Measurements from ENCODE around the gene TM4SF5. TPM values are rescaled to one million over a fixed set of nuclear protein-coding genes. Genes with fewer than 3 reads are reported as not detected.

TM4SF5 gene
- total and polyA plus RNA-seq, 2 of the 8 experiments (the other 6 are each of a cell fraction or from before 2014, with no cell fraction given), result not detected

- Histone ChIP-seq H3K4me1 (replicated peaks in 1 of 4; ENCODE audit: control insufficient read depth in 3 of 4, insufficient read depth in 4 of 4, low read length in 3 of 4) (peaks cover 0 to 4% (median 3%) of the 10 kb centered on the region in 4 experiments; a peak in 5 of 7 replicates), H4K8ac (ENCODE audit: extremely low read depth, insufficient read depth, low read length) (no peak overlapping the region), H3K4ac (replicated peaks; ENCODE audit: insufficient read length, low read depth, low read length) (no peak overlapping the region), H3K36me3 (ENCODE audit: control insufficient read depth in 2 of 4, insufficient read depth in 4 of 4, low read length in 3 of 4) (no peaks in the 10 kb centered on the region; a peak in 1 of 8 replicates), H3K56ac (replicated peaks; ENCODE audit: insufficient read length, low read depth, low read length) (no peak overlapping the region), H2BK20ac (ENCODE audit: low read length) (no peak overlapping the region), H3K4me3 (ENCODE audit: extremely low read depth in 1 of 4, insufficient read depth in 2 of 4, low read depth in 3 of 4, low read length in 4 of 4) (no peak overlapping the region), H4K91ac (replicated peaks; ENCODE audit: insufficient read length, low read length) (no peak overlapping the region), H2AFZ (ENCODE audit: low read length) (no peak overlapping the region), H2BK12ac (ENCODE audit: low read depth, low read length) (no peak overlapping the region), H4K5ac (ENCODE audit: insufficient read length, low read depth, low read length) (no peak overlapping the region), H3K27me3 (replicated peaks in 1 of 4; ENCODE audit: control insufficient read depth in 3 of 4, extremely low read depth in 1 of 4, insufficient read depth in 3 of 4, low read length in 3 of 4) (peaks cover 20 to 45% (median 34%) of the 10 kb centered on the region in 4 experiments), H4K20me1 (replicated peaks in 1 of 2; ENCODE audit: control insufficient read depth in 1 of 2, insufficient read depth in 2 of 2, low read length in 2 of 2) (no peaks in the 10 kb centered on the region), H3K4me2 (ENCODE audit: insufficient read depth in 1 of 2, low read depth in 2 of 2, low read length in 2 of 2) (no peak overlapping the region), H3K9ac (replicated peaks in 1 of 4; ENCODE audit: extremely low read depth in 1 of 4, low read depth in 3 of 4, low read length in 3 of 4) (no peak overlapping the region), H3K18ac (ENCODE audit: extremely low read depth, low read length) (no peak overlapping the region), H3K79me2 (ENCODE audit: control insufficient read depth in 1 of 2, insufficient read depth in 2 of 2, low read length in 2 of 2) (no peaks in the 10 kb centered on the region), H3K23me2 (ENCODE audit: low read depth, low read length) (peaks cover 16% of the 10 kb centered on the region; the same call in 1 of the 2 replicates), H2AK5ac (ENCODE audit: low read depth, low read length) (0 out of 2 replicates have a peak overlapping the region, but pooled peaks have one; percentile 24), H3K23ac (ENCODE audit: insufficient read length) (no peak overlapping the region), H3K14ac (ENCODE audit: insufficient read length) (no peak overlapping the region), H2BK120ac (replicated peaks; ENCODE audit: low read depth, low read length) (no peak overlapping the region), H3K27ac (ENCODE audit: low read depth, low read length) (no peak overlapping the region), H3K79me1 (ENCODE audit: low read depth, low read length) (no peaks in the 10 kb centered on the region), H2BK5ac (ENCODE audit: low read depth, low read length) (no peak overlapping the region), H2BK15ac (ENCODE audit: low read length) (no peak overlapping the region), H3K9me3 (ENCODE audit: insufficient read depth in 2 of 2, low read depth in 1 of 2, low read length in 1 of 2) (no peaks in the 10 kb centered on the region; a peak in 1 of 4 replicates)
- DNase-seq (ENCODE audit: low read depth in 1 of 2, low spot score in 2 of 2) (no peak), FAIRE-seq (no peak)
- 90% methylated on average over 9 of the region's 9 CpGs; no CpG with 5 or more reads in 1 of the 2 experiments for WGBS, 2 experiments (ENCODE audit: extremely low coverage in 1 of 2, insufficient coverage in 1 of 2, insufficient read length in 1 of 2, insufficient replicate concordance in 2 of 2, low coverage in 1 of 2, low lambda C conversion rate in 2 of 2, missing lambda C conversion rate in 1 of 2)
- ChIA-PET CTCF (ENCODE audit: partially characterized antibody) (interaction anchor here (0.6 to 3.1 kb wide), 7 partner anchors 11 to 218 kb away, joined by 3 to 14 read pairs (median 3); partner anchors contain the start of gene MED11), POLR2A (ENCODE audit: partially characterized antibody) (interaction anchor here (1.0 to 1.5 kb wide), 2 partner anchors 9 to 37 kb away, joined by 3 read pairs; no protein-coding TSS in a partner anchor)
- no peak for TF ChIP-seq MAX (IDR thresholded peaks at IDR 0.05)
- no peak for TF ChIP-seq USF2 (IDR thresholded peaks at IDR 0.05; ENCODE audit: low read length)
- TF ChIP-seq PHF8 (conservative IDR thresholded peaks at IDR 0.05; ENCODE audit: low read depth, low read length), result no peak
Measured at GRCh38 chr17:4743898-4744297, 27.8 kb upstream of the TM4SF5 start.
